ENCODE data around the gene TWF2. TPM values are rescaled to one million over a fixed set of nuclear protein-coding genes. Genes with fewer than 3 reads are reported as not detected.

TWF2 gene
- total and polyA plus RNA-seq, 5 experiments from 2014 or later: 77.2 to 171 (median 112) TPM

DNA sequence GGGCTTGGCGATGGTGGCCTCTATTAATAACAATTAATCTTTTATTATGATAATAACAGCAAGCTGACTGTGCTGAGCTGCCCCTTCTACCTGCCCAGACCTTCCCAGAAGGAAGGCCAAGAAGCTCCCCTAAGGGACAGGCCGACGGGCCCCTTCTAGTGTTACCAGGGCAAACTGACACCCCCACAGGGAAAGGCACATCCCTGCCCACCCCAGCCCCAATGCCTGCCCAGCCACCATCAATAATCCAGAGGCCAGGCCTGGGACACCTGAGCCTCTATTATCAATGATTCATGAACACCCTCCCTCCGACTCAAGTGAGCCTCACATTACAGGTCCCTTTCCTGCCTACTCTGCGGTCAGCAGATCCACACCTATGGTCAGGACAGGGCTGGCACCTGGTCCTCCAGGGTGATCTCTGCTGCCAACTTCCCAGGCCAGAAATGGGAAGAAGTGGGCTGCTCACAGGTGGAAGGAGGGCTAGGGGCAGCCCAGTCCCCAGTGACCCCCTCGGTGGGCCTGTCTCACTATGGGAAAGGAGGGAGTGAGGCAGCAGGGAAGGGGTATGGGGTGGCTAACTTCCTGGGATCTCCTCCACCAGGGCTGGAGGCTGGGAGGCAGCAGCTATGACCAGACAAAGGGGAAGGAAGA, 1.8 kb downstream of the TWF2 start:
- Mint-ChIP-seq H3K36me3 (peaks cover 0 to 29% (median 0%) of the 10 kb centered on the region in 3 donors), H3K4me3 (peak overlapping the region; percentile 70 to 99 (median 96)), H3K27ac (peak overlapping the region in 9 of 10 donors; percentile 35 to 88 (median 67)), H3K4me1 (peaks cover 36 to 89% (median 88%) of the 10 kb centered on the region in 4 donors), H3K9me3 (no peaks in the 10 kb centered on the region), H3K27me3 (no peaks in the 10 kb centered on the region)
- POLR2A ChIA-PET: interaction anchor here (1.1 to 58.8 kb wide), 5 partner anchors 0 to 217 kb away, joined by 3 to 1841 read pairs (median 1452); partner anchors contain the start of genes GLYCTK, PPM1M, TLR9 and TNNC1
- peak in 1 of 10 donors; percentile 54 for DNase-seq
- ATAC-seq: no peak

DNA sequence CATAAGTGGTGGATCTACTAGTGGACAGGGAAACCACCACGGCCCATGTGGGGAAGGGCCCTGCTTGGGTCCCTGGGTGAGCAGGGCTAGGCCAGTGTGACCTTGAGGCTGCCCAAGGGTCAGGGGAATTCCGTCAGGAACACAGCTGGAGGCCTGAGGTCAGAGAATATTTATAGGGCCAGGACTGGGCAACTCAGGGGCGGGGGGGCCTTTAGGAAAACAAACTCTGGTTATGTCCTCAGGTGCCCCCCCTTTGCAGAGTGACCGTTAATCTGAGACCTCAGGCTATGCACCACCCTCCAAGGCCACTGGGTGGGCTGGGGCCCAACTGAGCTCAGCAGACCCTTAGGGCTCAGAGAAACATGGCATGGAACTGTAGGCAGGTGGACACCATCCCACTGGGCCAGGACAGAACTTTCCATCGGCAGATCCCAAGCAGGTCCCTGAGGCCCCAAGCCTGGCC, 2.5 kb downstream of the TWF2 start:
- peak overlapping the region; percentile 33 to 88 (median 77) for H3K27ac Mint-ChIP-seq
- POLR2A ChIA-PET: interaction anchor here (1.1 to 58.8 kb wide), 5 partner anchors 1 to 218 kb away, joined by 3 to 1841 read pairs (median 1452); partner anchors contain the start of genes GLYCTK, PPM1M, TLR9 and TNNC1
- ATAC-seq: no peak

DNA sequence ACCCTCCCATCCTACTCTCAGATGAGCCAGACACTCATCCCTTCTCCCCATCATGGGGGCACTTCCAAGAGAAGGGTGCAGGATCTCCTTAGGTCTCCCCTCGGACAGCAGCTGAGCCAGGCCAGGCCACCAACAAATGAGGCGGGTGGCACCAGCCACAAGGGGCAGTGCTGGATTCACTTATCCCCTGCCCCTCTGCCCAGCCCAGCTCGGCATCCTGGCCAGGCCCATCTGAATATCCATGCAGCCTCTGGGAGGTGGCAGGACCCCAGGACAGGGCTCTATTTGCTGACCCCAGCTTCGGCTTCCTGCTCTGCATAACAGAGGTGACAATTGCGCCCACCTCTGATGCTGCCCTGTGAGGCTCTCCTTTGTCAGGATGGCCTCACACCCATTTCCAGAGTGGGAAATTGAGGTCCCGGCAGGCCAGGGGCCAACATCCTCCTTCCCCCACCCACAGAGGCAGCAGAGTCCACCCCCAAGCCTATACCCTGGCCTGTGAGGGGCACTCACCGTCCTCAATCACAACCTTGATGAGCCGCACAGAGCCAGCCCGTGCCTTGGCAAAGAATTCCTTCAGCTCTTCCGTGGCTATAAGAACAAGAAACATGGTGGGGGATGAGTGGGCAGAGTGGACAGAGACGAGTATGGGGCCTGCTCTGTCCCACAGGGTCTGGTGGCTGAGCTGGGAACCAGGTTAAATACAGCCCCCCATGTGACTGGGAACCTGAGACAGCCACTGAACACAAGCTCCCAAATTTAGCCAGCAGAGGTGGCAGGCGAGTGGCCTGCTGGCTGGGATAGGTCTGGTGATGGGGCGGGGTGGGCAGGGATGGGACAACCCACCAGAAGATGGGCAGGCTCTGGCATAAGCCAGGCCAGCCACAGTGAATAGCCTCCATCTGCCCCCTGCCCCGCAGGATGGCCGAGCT, 4.2 kb downstream of the TWF2 start:
- DNase-seq: peak in 1 of 10 donors; percentile 21
- H3K4me1 Mint-ChIP-seq: peaks cover 32 to 81% (median 75%) of the 10 kb centered on the region in 4 donors
- peak overlapping the region in 9 of 10 donors; percentile 12 to 99 (median 39) for H3K4me3 Mint-ChIP-seq
- POLR2A ChIA-PET: interaction anchor here (1.2 to 58.8 kb wide), 4 partner anchors 2 to 81 kb away, joined by 3 to 1841 read pairs (median 1452); partner anchors contain the start of genes GLYCTK, POC1A, PPM1M and TLR9
- H3K27me3 Mint-ChIP-seq: no peaks in the 10 kb centered on the region
- no peak for ATAC-seq
- peak overlapping the region; percentile 74 to 93 (median 86) for H3K27ac Mint-ChIP-seq
- peaks cover 0 to 46% (median 3%) of the 10 kb centered on the region in 3 donors for H3K36me3 Mint-ChIP-seq
- H3K9me3 Mint-ChIP-seq: no peaks in the 10 kb centered on the region

More for the DNA sequence above, 2.5 kb downstream of the TWF2 start:
- no peaks in the 10 kb centered on the region for H3K27me3 Mint-ChIP-seq
- H3K9me3 Mint-ChIP-seq: no peaks in the 10 kb centered on the region
- H3K36me3 Mint-ChIP-seq: peaks cover 0 to 33% (median 3%) of the 10 kb centered on the region in 3 donors
- peak in 1 of 10 donors; percentile 57 for DNase-seq
- H3K4me3 Mint-ChIP-seq: peak overlapping the region; percentile 42 to 99 (median 92)
- H3K4me1 Mint-ChIP-seq: peaks cover 34 to 88% (median 87%) of the 10 kb centered on the region in 4 donors

DNA sequence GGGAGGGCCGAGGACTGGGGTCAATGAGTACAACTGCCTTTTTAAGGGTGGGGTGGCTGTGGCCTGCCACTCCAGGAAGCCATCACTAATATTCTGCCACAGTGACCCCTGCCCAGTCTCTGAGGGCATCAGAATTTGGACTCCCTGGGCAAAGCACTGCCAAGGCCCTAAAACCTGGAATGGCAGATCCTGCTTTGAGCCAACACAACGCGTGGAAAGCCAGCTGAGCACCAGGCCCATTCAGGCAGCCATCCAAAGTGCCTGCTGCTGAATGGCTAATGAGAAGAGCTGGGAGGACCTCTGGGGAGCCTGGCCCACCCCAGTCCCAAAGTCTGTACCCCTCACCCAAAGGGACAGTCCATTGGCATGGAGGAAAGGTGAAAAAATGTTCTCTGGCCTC, 5.0 kb downstream of the TWF2 start:
- DNase-seq: peak in 1 of 10 donors; percentile 23
- Mint-ChIP-seq H3K4me1 (peaks cover 31 to 79% (median 68%) of the 10 kb centered on the region in 4 donors), H3K4me3 (peak overlapping the region in 6 of 10 donors; percentile 12 to 74 (median 47)), H3K27ac (peak overlapping the region; percentile 73 to 93 (median 86)), H3K27me3 (no peaks in the 10 kb centered on the region), H3K36me3 (peaks cover 0 to 52% (median 3%) of the 10 kb centered on the region in 3 donors), H3K9me3 (no peaks in the 10 kb centered on the region)
- POLR2A ChIA-PET: interaction anchor here (1.2 to 58.8 kb wide), 4 partner anchors 3 to 80 kb away, joined by 3 to 1841 read pairs (median 1452); partner anchors contain the start of genes GLYCTK, POC1A, PPM1M and TLR9
- no peak for ATAC-seq

DNA sequence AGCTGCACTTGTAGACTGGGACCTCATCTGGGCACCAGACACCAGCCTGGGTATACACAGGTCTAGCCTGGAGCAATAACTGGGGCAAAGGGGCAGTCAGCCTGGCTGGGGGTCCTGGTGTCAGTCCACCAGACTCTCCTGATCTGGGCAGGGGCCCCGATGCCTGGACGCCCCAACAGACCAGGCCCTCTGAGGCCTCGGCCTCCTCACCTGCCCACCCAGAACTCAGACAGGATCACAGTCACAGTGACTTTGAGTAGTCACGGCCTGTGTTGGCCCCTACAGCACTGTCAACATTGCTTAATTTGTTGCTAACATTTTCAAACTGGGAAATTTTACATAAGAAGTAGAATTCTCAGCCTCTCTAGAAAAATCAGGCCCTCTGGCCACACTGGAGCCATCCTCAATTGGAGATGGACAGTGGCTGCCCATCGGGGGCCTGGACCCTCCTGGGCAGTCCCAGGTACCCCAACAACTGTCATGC, 5.8 kb downstream of the TWF2 start:
- Mint-ChIP-seq H3K36me3 (peaks cover 0 to 56% (median 3%) of the 10 kb centered on the region in 3 donors), H3K27me3 (no peaks in the 10 kb centered on the region), H3K27ac (peak overlapping the region; percentile 58 to 93 (median 86)), H3K9me3 (no peaks in the 10 kb centered on the region), H3K4me1 (peaks cover 25 to 76% (median 63%) of the 10 kb centered on the region in 4 donors), H3K4me3 (peak overlapping the region in 9 of 10 donors; percentile 15 to 74 (median 30))
- ATAC-seq: no peak
- DNase-seq: peak in 1 of 10 donors; percentile 45
- POLR2A ChIA-PET: interaction anchor here (1.2 to 58.8 kb wide), 5 partner anchors 4 to 106 kb away, joined by 3 to 1841 read pairs (median 1452); partner anchors contain the start of genes GLYCTK, POC1A, PPM1M and TLR9

DNA sequence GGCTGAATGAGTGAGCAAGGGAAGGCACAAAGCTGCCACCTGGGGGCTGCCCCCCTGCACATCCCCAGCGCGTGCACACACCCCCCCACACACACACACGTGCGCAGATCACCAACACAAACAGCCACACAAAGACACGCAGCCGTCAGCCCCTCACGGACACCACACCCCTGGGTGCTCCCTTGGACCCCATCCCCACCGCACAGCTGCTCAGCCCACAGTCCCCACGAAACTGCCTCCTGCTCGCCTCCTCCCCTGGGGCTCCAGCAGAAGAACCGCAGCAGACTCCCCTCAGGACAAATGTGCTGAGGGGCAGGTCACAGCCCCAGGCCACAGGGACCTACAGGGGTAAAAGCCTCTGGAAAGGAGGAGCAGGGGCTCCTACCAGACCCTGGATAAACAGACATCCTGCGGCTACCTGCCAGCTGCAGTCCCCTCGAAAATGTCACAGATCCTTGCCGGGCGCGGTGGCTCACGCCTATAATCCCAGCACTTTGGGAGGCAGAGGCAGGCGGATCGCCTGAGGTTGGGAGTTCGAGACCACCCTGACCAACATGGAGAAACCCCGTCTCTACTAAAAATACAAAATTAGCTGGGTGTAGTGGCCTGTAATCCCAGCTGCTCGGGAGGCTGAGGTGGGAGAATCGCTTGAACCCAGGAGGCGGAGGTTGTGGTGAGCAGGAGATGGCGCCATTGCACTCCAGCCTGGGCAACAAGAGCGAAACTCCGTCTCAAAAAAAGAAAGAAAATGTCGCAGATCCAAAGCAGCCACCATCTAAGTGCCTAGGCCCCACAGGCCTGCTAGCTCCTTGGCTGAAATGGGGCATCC, 6.5 kb downstream of the TWF2 start:
- peak overlapping the region; percentile 58 to 93 (median 88) for H3K27ac Mint-ChIP-seq
- H3K36me3 Mint-ChIP-seq: peaks cover 0 to 57% (median 3%) of the 10 kb centered on the region in 3 donors
- H3K9me3 Mint-ChIP-seq: no peaks in the 10 kb centered on the region
- POLR2A ChIA-PET: interaction anchor here (0.6 to 58.8 kb wide), 6 partner anchors 5 to 107 kb away, joined by 4 to 1841 read pairs (median 742); partner anchors contain the start of genes GLYCTK, PPM1M, TLR9 and TWF2
- ATAC-seq (peak; percentile 25 to 31), DNase-seq (peak in 5 of 10 donors; percentile 29 to 63 (median 56))
- no peaks in the 10 kb centered on the region for H3K27me3 Mint-ChIP-seq
- peaks cover 25 to 74% (median 59%) of the 10 kb centered on the region in 4 donors for H3K4me1 Mint-ChIP-seq
- peak overlapping the region in 8 of 10 donors; percentile 24 to 74 (median 52) for H3K4me3 Mint-ChIP-seq

DNA sequence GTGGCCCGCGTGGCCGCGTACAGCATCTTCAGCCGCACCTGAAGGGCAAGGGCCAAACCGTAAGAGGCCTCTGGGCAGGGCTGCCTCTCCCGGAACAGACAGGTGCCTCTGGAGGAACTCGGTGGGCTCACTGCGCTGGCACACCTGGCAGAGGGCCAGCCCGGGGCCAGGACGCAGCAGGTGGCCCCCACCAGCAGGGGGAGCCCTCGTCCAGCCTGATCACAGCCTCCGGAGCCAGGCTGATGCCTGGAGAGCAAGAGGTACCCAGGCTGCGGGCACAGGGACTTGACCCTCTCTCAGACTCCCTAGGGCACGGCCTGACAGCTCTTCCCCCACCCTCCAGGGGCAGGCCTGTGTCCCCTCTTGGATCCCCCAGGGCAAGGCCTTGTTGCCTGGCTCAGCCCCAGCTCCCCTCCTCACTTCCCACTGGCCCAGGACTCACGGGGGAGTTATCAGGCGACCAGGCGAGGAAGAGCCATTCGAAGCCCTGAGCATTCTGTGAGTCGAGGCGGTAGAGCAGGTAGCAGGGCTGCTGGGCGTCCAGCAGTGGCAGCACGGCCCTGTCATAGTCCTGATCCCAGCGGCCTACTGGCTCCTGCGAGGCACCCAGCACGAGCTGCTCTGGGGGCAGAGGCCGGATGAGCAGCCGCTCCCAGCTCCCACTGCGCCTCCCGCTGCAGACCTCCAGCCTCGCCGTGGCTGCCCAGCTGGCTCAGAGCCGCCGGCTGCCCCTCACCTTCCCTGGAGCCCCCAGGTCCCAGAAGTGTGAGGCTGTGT, 7.3 kb downstream of the TWF2 start:
- POLR2A ChIA-PET: interaction anchor here (0.6 to 58.8 kb wide), 6 partner anchors 6 to 108 kb away, joined by 4 to 1841 read pairs (median 742); partner anchors contain the start of genes GLYCTK, PPM1M, TLR9 and TWF2
- Mint-ChIP-seq H3K9me3 (no peaks in the 10 kb centered on the region), H3K27me3 (no peaks in the 10 kb centered on the region), H3K36me3 (peaks cover 0 to 60% (median 3%) of the 10 kb centered on the region in 3 donors), H3K27ac (peak overlapping the region; percentile 40 to 95 (median 92)), H3K4me1 (peaks cover 25 to 75% (median 57%) of the 10 kb centered on the region in 4 donors), H3K4me3 (peak overlapping the region; percentile 39 to 83 (median 62))
- ATAC-seq (peak; percentile 83 to 87), DNase-seq (peak; percentile 81 to 99 (median 90))

DNA sequence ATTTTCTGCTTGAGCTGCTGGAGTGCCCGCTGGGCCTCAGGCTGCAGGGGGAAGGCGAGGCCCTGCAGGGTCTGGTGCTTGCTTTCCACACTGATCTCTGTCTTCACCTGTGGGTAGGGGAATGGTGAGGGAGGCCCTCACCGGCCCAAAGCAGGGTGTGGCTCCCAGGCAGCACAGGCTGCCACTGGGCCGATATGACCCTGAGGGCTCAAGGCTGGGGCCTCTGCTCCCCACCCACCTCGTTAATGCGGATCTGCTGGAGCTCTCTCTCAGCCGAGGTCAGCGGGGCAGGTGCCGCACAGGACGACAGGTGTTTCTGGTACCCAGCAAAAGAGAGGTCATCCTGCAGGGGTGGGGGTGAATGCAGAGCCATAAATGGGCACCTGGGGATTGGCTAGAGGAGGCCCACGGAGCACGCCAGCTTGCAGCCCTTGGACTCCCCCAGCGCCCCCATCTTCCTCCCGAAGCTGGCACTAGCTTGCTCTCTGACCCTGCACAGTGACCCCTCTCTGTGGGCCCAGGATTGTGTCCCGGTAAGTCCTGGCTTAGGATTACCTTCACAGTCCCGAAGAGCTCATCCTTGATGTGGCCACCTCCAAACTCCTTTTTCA, 8.0 kb downstream of the TWF2 start:
- ATAC-seq (no peak), DNase-seq (peak in 1 of 10 donors; percentile 50)
- H3K27me3 Mint-ChIP-seq: no peaks in the 10 kb centered on the region
- POLR2A ChIA-PET: interaction anchor here (2.9 to 58.8 kb wide), 4 partner anchors 6 to 108 kb away, joined by 31 to 1841 read pairs (median 1452); partner anchors contain the start of genes GLYCTK, PPM1M, TLR9 and TWF2
- no peaks in the 10 kb centered on the region for H3K9me3 Mint-ChIP-seq
- peak overlapping the region in 8 of 10 donors; percentile 58 to 95 (median 92) for H3K27ac Mint-ChIP-seq
- peaks cover 30 to 75% (median 57%) of the 10 kb centered on the region in 4 donors for H3K4me1 Mint-ChIP-seq
- peak overlapping the region in 3 of 10 donors; percentile 60 to 83 (median 72) for H3K4me3 Mint-ChIP-seq
- peaks cover 0 to 57% (median 3%) of the 10 kb centered on the region in 3 donors for H3K36me3 Mint-ChIP-seq

DNA sequence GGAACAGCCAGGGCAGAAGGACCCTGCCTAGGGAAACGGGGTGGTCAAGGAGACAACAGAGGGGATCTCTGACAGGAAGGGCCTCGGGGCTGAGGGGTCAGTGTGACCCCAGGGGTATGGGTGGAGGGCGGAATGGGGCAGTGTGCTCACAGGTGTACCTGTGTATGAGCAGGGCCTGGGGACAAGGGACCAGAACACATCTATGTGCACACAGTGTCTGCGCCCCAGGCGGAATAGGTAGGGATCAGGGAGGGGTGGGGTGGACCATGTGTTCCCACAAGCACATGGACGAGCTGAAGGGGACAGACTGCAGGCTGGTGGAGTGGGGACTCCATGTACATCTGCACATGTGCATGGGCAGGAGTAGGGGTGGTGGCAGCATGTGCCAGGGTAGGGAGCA, 8.5 kb downstream of the TWF2 start:
- peak in 1 of 10 donors; percentile 60 for DNase-seq

More for the DNA sequence above, 8.5 kb downstream of the TWF2 start:
- Mint-ChIP-seq H3K9me3 (no peaks in the 10 kb centered on the region), H3K27me3 (no peaks in the 10 kb centered on the region), H3K4me3 (peak overlapping the region in 2 of 10 donors; percentile 5 to 19), H3K27ac (peak overlapping the region; percentile 13 to 93 (median 70)), H3K4me1 (peaks cover 32 to 75% (median 57%) of the 10 kb centered on the region in 4 donors), H3K36me3 (peaks cover 0 to 56% (median 3%) of the 10 kb centered on the region in 3 donors)
- ATAC-seq: no peak
- POLR2A ChIA-PET: interaction anchor here (2.9 to 58.8 kb wide), 4 partner anchors 7 to 109 kb away, joined by 31 to 1841 read pairs (median 1452); partner anchors contain the start of genes GLYCTK, PPM1M, TLR9 and TWF2

Data from naive thymus-derived CD8-positive, alpha-beta T cell (primary cell).